GM12892 (cell line): ENCODE results near the gene FREM2.

Experiments
- DNase-seq: peaks from one replicate; pipeline ENCODE4 v3.0.0; 2011; ENCODE audit not compliant: insufficient read length
- FAIRE-seq: peaks from 2 replicates; lab custom pipeline; 2011; peaks lifted over from hg19 to GRCh38; lab: Jason Lieb, UNC
- POLR2A ChIP-seq: IDR thresholded peaks from 2 replicates; pipeline ENCODE4 v1.6.1; 2011; ENCODE audit warnings: low read depth, low read length, control low read depth
- POLR2AphosphoS5 ChIP-seq: IDR thresholded peaks from 2 replicates; pipeline ENCODE4 v1.6.1; 2011; ENCODE audit warnings: low read depth, low read length, control low read depth
- TAF1 ChIP-seq: IDR thresholded peaks from 2 replicates; pipeline ENCODE4 v1.6.1; 2011; ENCODE audit warnings: low read depth, mild to moderate bottlenecking, control low read depth, low read length, borderline replicate concordance

FREM2 gene

DNA sequence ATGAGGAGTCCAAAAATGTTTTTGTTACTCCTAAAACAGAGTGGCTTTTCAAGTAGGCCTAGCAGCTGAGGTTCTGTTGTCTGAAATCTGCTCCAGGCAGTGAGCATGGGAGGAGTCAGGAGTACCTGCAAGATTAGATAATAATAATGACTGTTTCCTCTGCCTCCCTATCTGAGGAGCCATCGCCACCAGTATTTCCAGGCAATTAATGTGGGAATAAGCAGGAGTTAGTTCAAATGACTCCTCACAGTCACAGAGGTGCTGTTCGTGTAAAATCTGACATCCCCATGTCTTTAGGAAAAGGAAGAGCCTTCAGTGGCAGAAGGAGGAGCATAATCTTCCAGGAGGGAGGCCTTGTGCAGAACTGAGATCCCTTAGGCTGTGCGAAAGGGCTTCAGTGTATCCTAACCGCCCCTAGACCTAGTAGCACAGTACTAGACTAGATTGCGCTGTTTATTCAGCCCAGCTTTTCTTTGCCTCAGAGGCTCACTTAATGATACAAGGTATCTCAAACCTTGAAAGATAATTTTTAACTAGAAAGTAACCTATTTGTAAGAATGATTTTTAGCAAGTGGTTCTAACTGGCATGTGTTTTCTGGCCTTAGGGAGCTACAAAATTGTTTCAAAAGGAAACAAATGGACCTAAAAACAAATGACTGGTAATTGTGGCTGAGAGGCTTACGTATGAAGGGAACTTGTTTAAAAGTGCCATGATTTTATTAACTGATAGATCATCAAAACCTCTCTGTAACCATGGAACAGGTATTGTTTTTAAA is 49.0 kb downstream of the FREM2 start:
- no peak for TF ChIP-seq POLR2A
- TF ChIP-seq POLR2AphosphoS5, result no peak
- no peak for TF ChIP-seq TAF1
- no peak for DNase-seq
- FAIRE-seq, result no peak

DNA sequence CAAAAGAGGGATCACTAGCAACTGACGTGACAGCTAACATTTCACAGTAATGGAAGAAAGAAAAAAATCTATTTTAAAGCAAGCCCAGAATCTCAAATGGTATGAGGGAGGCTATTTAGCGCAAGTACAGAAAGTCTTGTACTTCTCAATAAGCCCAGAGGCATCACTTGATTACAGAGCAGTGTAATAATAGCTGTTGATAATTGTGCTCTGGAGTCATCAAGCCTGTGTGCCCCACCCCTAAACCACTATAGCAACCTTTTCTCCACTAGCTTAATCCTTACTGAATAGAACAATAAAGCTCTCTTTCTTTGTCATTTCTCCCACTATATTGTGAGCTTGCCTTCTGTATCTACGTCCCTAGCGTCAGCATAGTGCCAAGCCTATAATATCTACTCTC is 56.6 kb downstream of the FREM2 start:
- FAIRE-seq (no peak), DNase-seq (no peak)
- no peak for TF ChIP-seq POLR2A
- TF ChIP-seq TAF1, result no peak
- TF ChIP-seq POLR2AphosphoS5, result no peak

DNA sequence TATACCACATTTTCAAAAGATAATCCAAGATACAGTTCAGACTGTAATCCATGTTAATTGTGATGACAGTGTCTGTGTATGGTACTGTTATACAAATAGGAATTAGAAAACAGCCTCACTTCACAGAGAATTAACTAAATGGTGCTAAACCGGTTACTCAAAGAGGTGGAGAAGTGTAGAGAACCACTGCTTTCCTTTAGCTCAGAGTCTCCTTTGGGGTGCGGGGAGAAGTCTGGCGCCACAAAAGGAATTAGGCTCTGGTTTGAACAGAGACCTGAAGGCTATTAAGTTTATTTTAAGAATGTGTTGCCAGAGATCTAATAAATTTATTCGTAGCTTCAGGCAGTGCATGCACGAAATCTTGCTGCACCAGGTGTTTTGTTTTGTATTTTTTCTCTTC is 65.8 kb downstream of the FREM2 start:
- FAIRE-seq (no peak), DNase-seq (no peak)
- no peak for TF ChIP-seq TAF1
- TF ChIP-seq POLR2AphosphoS5, result no peak
- TF ChIP-seq POLR2A, result no peak

- FAIRE-seq (no peak), DNase-seq (no peak)
- no peak for TF ChIP-seq POLR2A
- no peak for TF ChIP-seq TAF1
- TF ChIP-seq POLR2AphosphoS5, result no peak
Observed at GRCh38 chr13:38753878-38754277, 67.0 kb downstream of the FREM2 start.

DNA sequence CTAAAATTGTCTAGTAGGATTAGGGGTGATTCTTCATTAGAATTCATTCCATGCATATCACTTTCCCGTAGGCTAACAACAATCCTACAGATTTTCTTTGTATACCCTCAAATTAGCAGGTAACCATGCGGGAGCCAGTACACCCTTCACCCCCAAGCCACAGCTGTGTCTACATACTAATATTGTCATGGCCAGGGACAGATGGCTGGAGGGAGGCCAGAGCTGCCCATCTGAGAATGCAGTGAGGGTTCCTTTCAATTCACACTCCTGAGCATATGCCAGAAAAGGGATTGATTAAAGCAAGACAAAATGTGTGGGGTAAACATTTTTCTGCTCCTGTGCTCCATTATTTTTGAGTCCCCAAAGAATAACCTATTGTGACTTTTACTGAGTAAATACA is 68.9 kb downstream of the FREM2 start:
- FAIRE-seq (no peak), DNase-seq (no peak)
- TF ChIP-seq TAF1, result no peak
- TF ChIP-seq POLR2AphosphoS5, result no peak
- TF ChIP-seq POLR2A, result no peak

DNA sequence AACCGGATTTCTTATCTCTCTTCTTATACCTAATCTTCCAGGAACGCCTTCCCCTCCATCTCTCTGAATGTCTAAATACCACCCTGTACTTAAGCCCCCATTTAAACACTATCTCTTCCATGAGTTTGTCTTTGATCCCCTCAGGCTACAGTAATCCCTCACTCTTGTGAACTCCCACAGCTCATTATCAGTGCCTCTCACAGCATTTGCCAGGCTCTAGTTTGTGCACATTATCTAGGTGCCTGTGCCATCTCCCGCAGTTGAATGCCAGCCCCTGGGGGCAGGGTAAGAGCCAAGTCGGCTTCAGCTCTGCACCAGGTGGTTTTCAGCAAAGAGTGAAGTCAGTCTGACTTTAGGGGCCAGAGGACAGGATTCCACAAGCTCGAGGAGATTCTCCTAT is 71.4 kb downstream of the FREM2 start:
- TF ChIP-seq TAF1 (no peak), POLR2A (no peak), POLR2AphosphoS5 (no peak)
- no peak for DNase-seq
- FAIRE-seq, result no peak

- FAIRE-seq (no peak), DNase-seq (no peak)
- no peak for TF ChIP-seq TAF1
- no peak for TF ChIP-seq POLR2AphosphoS5
- no peak for TF ChIP-seq POLR2A
Observed at GRCh38 chr13:38759390-38759789, 72.5 kb downstream of the FREM2 start.

DNA sequence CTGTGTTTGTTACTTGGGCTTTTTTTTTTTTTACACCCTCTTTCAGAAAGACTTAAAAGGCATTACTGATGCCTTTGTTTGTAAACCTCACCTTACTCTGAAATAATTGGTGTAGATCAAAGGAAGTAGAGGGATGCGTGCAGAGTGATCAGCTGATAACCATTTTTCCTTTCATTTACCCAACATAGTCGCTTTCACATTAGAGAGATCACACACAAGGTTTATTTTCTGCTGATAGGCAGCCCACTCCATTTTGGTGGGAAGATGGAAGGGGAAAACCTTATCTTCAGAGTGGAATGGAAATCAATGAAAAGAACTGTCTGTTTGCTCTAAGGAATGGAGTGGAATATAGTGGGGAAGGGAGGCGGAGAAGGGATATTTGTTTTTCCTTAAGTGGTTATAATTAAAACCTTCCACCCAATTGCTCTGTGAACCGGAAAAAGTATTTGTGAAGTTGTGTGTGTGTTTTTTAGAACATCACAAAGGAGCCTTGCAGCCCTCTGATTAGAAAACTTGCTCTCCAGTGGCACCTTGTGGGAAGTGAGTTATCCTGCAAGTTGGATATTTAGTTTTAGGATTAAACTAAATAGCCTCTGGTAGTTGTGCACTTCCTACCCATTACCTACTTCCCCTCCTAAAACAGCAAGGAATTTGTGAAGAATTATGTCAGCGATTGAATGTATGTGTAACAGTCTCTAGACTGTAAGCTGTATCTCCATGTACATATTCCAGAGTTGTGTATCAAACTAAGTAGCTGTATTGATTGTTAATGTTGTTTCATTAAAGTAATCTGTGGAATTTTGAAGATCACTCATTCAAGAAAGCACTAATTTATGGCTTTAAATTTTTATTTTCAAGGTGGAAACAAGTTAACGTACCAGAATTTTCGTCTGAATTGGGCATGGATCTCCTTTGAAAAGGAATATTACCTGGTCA is 76.8 kb downstream of the FREM2 start:
- no peak for DNase-seq

DNA sequence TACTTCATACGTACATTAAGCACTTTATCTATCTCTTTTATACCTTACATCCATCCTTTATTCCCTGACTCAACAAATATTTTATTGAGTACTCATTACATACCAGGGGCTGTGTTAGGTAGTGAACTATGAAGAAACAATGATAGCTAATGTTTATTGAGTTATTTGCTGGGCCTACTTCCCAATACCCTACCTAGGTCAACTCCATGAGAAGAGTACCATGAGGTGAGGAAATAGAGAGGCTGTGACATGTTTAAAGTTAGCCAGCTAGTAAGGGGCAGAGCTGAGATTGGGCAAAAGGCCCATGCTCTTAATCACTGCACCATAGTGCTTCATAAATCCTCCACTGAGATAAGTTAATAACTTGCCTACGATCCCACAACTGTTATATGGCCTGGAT is 79.9 kb downstream of the FREM2 start:
- FAIRE-seq, result no peak
- DNase-seq, result no peak
- TF ChIP-seq TAF1, result no peak
- no peak for TF ChIP-seq POLR2AphosphoS5
- TF ChIP-seq POLR2A, result no peak

More for the DNA sequence above, 76.8 kb downstream of the FREM2 start:
- TF ChIP-seq POLR2AphosphoS5 (no peak), POLR2A (no peak), TAF1 (no peak)
- peak; percentile 64 for FAIRE-seq

GRCh38 chr13:38767506-38768265 is 80.8 kb downstream of the FREM2 start:
- TF ChIP-seq TAF1 (no peak), POLR2AphosphoS5 (no peak), POLR2A (no peak)
- no peak for DNase-seq
- FAIRE-seq, result no peak

GRCh38 chr13:38769526-38769925 is 82.6 kb downstream of the FREM2 start:
- FAIRE-seq (no peak), DNase-seq (no peak)
- TF ChIP-seq POLR2AphosphoS5, result no peak
- TF ChIP-seq TAF1, result no peak
- no peak for TF ChIP-seq POLR2A
